ENCODE measurements around the gene BAD. TPM values are rescaled to one million over a fixed set of nuclear protein-coding genes. Genes with fewer than 3 reads are reported as not detected.

Gene BAD
- total RNA-seq, 1 donor from 2014 or later, result 26.6 TPM

DNA sequence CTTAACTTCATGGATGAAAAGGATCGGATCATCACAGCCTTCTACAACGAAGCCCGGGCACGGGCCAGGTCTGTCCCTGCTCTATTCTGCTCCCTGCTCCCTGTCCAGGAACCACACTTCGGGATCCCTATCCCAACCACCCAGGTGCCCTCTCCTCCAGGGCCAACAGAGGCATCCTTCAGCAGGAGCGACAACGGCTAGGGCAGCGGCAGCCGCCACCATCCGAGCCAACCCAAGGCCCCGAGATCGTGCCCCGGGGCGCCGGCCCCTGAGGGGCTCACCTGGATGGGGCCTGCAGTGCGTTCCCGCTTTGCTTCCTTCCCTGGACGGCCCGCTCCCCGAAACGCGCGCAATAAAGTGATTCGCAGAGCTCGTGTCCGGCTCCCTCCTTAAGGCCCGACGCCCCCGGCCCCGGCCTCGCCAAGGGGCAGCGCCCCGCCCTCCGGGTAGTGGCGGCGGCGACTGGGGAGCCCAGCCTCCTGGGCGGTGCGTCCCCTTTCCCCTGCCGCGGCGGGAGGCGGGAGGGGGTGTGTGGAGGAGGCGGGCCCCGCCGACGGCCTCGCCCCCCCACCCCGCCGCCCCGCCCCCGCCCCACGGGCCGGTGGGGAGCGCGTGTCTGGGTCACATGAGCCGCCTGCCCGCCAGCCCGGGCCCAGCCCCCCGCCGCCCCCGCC, 50.4 kb downstream of the BAD start, which contains the start of gene VEGFB:
Gene VEGFB, plus strand, starts transcription at position 672 of the 674 bp plus-strand sequence. CDS start 250 bp downstream, outside the sequence.
- ChIA-PET CTCF (interaction anchor here (1.3 kb wide), 1 partner anchor 70 kb away, joined by 5 read pairs; no protein-coding TSS in a partner anchor), POLR2A (interaction anchor here (0.6 to 12.7 kb wide), 7 partner anchors 8 to 37 kb away, joined by 3 to 191 read pairs (median 3); partner anchors contain the start of genes FERMT3, NUDT22 and TRPT1)
- TF ChIP-seq CTCF (IDR thresholded peaks at IDR 0.05), result no peak
- peaks cover 27% of the 10 kb centered on the region for H3K36me3 Mint-ChIP-seq (ENCODE audit: low read depth)
- H3K9me3 Mint-ChIP-seq, result no peaks in the 10 kb centered on the region
- H3K27ac Mint-ChIP-seq, result peak within 1 kb of the TSS; percentile 93
- H3K4me3 Mint-ChIP-seq, result peak within 1 kb of the TSS; percentile 90
- DNase-seq (peak; percentile 65), ATAC-seq (ENCODE audit: low read depth) (peak; percentile 49)
- no peaks in the 10 kb centered on the region for H3K27me3 Mint-ChIP-seq
- H3K4me1 Mint-ChIP-seq, result peaks cover 75% of the 10 kb centered on the region
- intact Hi-C loops (cut with micrococcal nuclease), result loop anchor here (1.0 to 5.0 kb wide), 3 partner anchors 17 to 297 kb away; partner anchors contain the start of genes NAA40, PLCB3, PRDX5 and TRMT112

GRCh38 chr11:64232967-64233315, 51.5 kb downstream of the BAD start:
- intact Hi-C loops (cut with micrococcal nuclease), result loop anchor here (5.0 kb wide), 2 partner anchors 84 to 296 kb away; partner anchors contain the start of genes NAA40, PRDX5 and TRMT112
- no peaks in the 10 kb centered on the region for H3K27me3 Mint-ChIP-seq
- peak overlapping the region; percentile 66 for H3K4me3 Mint-ChIP-seq
- peaks cover 18% of the 10 kb centered on the region for H3K36me3 Mint-ChIP-seq (ENCODE audit: low read depth)
- ATAC-seq (ENCODE audit: low read depth) (no peak), DNase-seq (no peak)
- ChIA-PET POLR2A (interaction anchor here (0.5 to 12.7 kb wide), 6 partner anchors 8 to 47 kb away, joined by 3 to 191 read pairs (median 4); partner anchors contain the start of genes FERMT3, FKBP2 and STIP1), CTCF (interaction anchor here (0.6 to 1.6 kb wide), 3 partner anchors 13 to 72 kb away, joined by 3 to 5 read pairs (median 3); partner anchors contain the start of gene PPP1R14B)
- peak overlapping the region; percentile 37 for H3K27ac Mint-ChIP-seq
- H3K4me1 Mint-ChIP-seq, result peaks cover 70% of the 10 kb centered on the region
- no peaks in the 10 kb centered on the region for H3K9me3 Mint-ChIP-seq
- TF ChIP-seq CTCF (IDR thresholded peaks at IDR 0.05), result no peak

- ChIA-PET POLR2A (interaction anchor here (0.5 to 12.7 kb wide), 4 partner anchors 9 to 24 kb away, joined by 3 to 191 read pairs (median 32); partner anchors contain the start of genes FERMT3 and FKBP2), CTCF (interaction anchor here (0.6 to 1.6 kb wide), 3 partner anchors 14 to 72 kb away, joined by 3 read pairs; partner anchors contain the start of gene PPP1R14B)
- intact Hi-C loops (cut with micrococcal nuclease), result loop anchor here (5.0 kb wide), 2 partner anchors 85 to 295 kb away; partner anchors contain the start of genes NAA40, PRDX5 and TRMT112
- H3K27me3 Mint-ChIP-seq, result no peaks in the 10 kb centered on the region
- H3K27ac Mint-ChIP-seq, result peak overlapping the region; percentile 63
- DNase-seq (no peak), ATAC-seq (ENCODE audit: low read depth) (no peak)
- peaks cover 12% of the 10 kb centered on the region for H3K36me3 Mint-ChIP-seq (ENCODE audit: low read depth)
- peaks cover 69% of the 10 kb centered on the region for H3K4me1 Mint-ChIP-seq
- no peak for TF ChIP-seq CTCF (IDR thresholded peaks at IDR 0.05)
- no peaks in the 10 kb centered on the region for H3K9me3 Mint-ChIP-seq
- H3K4me3 Mint-ChIP-seq, result peak overlapping the region; percentile 91
These were observed 52.1 kb downstream of the BAD start for GRCh38 chr11:64232182-64232966.

DNA sequence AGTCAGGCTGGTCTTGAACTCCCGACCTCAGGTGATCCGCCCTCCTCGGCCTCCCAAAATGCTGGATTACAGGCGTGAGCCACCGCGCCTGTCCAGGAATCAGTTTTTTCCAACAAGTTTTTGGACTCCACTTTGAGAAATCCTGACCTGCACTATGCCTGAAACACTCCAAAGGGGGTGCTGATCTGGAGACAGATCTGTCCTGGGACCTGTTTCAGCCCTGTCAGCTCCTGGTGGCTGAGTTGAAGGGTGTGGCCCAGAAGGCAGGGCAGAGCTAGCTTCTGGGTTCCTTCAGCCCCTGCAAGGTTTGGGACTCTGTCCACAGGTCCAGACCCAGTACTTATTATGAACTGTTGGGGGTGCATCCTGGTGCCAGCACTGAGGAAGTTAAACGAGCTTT, 52.9 kb downstream of the BAD start:
- CTCF ChIA-PET, result interaction anchor here (1.2 kb wide), 1 partner anchor 73 kb away, joined by 3 read pairs; no protein-coding TSS in a partner anchor
- H3K36me3 Mint-ChIP-seq (ENCODE audit: low read depth), result peaks cover 5% of the 10 kb centered on the region
- H3K27me3 Mint-ChIP-seq, result no peaks in the 10 kb centered on the region
- H3K4me1 Mint-ChIP-seq, result peaks cover 69% of the 10 kb centered on the region
- no peak for TF ChIP-seq CTCF (IDR thresholded peaks at IDR 0.05)
- H3K9me3 Mint-ChIP-seq, result no peaks in the 10 kb centered on the region
- H3K4me3 Mint-ChIP-seq, result peak overlapping the region; percentile 91
- POLR2A ChIA-PET, result interaction anchor here (0.7 to 12.7 kb wide), 6 partner anchors 10 to 111 kb away, joined by 3 to 191 read pairs (median 4); partner anchors contain the start of genes FERMT3, FKBP2 and PLCB3
- ATAC-seq (ENCODE audit: low read depth), result no peak
- DNase-seq, result no peak
- H3K27ac Mint-ChIP-seq, result peak overlapping the region; percentile 63
- intact Hi-C loops (cut with micrococcal nuclease), result loop anchor here (5.0 kb wide), 2 partner anchors 86 to 294 kb away; partner anchors contain the start of genes NAA40, PRDX5 and TRMT112

Data from activated B cell treated with CpG ODN at 0.5 μM for 24 hours (primary cell).